Smooth muscle cell (in vitro differentiated cells): ENCODE results near the gene SNX30. TPM values are rescaled to one million over a fixed set of nuclear protein-coding genes. Genes with fewer than 3 reads are reported as not detected.

ENCODE experiments used
- DNase-seq: peaks from one replicate; lab custom pipeline; 2025; ENCODE audit not compliant: unreplicated experiment; lab: John Stamatoyannopoulos, UW
- H2AFZ ChIP-seq: fragments of 200-600 bp; sonication (generic); 2 replicates; pipeline ENCODE4 v1.6.0; 2016; ENCODE audit warnings: antibody characterized with exemption, low read depth, mild to moderate bottlenecking
- H3F3A ChIP-seq: fragments of 200-600 bp; sonication (generic); 2 replicates; pipeline ENCODE4 v1.6.0; 2017; ENCODE audit warnings: antibody characterized with exemption, low read depth
- H3K27ac ChIP-seq: fragments of 200-600 bp; sonication (generic); 2 replicates; pipeline ENCODE4 v1.5.1; 2016; ENCODE audit warnings: low read depth, mild to moderate bottlenecking
- H3K27me3 ChIP-seq: fragments of 200-600 bp; sonication (generic); 2 replicates; pipeline ENCODE4 v1.6.1; 2016; ENCODE audit warnings: low read depth, mild to moderate bottlenecking
- H3K36me3 ChIP-seq: fragments of 200-600 bp; sonication (generic); 2 replicates; pipeline ENCODE4 v1.5.1; 2016; ENCODE audit warnings: low read depth
- H3K4me1 ChIP-seq: fragments of 200-600 bp; sonication (generic); 2 replicates; pipeline ENCODE4 v1.5.1; 2016; ENCODE audit warnings: low read depth
- H3K4me2 ChIP-seq: fragments of 200-600 bp; sonication (generic); 2 replicates; pipeline ENCODE4 v1.6.0; 2016; ENCODE audit warnings: mild to moderate bottlenecking
- H3K4me3 ChIP-seq: fragments of 200-600 bp; sonication (generic); 2 replicates; pipeline ENCODE4 v1.5.1; 2016; ENCODE audit warnings: mild to moderate bottlenecking
- H3K79me2 ChIP-seq: fragments of 200-600 bp; sonication (generic); 2 replicates; pipeline ENCODE4 v1.6.0; 2016; ENCODE audit warnings: low read depth, mild to moderate bottlenecking
- H3K9ac ChIP-seq: fragments of 200-600 bp; sonication (generic); 2 replicates; pipeline ENCODE4 v1.6.0; 2016; ENCODE audit warnings: low read depth
- H3K9me3 ChIP-seq: fragments of 200-600 bp; sonication (generic); replicated peaks from 2 replicates; pipeline ENCODE4 v1.5.1; 2016; ENCODE audit warnings: low read depth
- H4K20me1 ChIP-seq: fragments of 200-600 bp; sonication (generic); 2 replicates; pipeline ENCODE4 v1.6.0; 2016; ENCODE audit warnings: low read depth
- CTCF ChIP-seq: fragments of 200-600 bp; sonication (generic); IDR thresholded peaks from 2 replicates; pipeline ENCODE4 v1.5.1; 2017; ENCODE audit warnings: borderline replicate concordance, mild to moderate bottlenecking, antibody characterized with exemption; ENCODE audit not compliant: insufficient read depth, poor library complexity, severe bottlenecking
- WGBS: methylation state at CpG from one replicate; pipeline ENCODE4 v1.1.7; 2016; ENCODE audit warnings: low lambda C conversion rate; 5-methylcytosine and 5-hydroxymethylcytosine counted together
- polyA plus RNA-seq: library from polyadenylated mRNA; unstranded; fragments of >200 nt; fragmentation: Nextera tagmentation; extraction: Ambion mirVana; gene quantifications from 2 replicates; pipeline ENCODE4 v1.2.1, GENCODE V29; 2016
- total RNA-seq: library from RNA; depleted of rRNA; stranded (reverse); fragments of >200 nt; gene quantifications from 2 replicates; pipeline ENCODE4 v1.2.3, GENCODE V29; 2014

The SNX30 gene
- total and polyA plus RNA-seq, 2 experiments from 2014 or later, result 3.6 to 10.7 TPM

- Histone ChIP-seq H3K4me1 (no peaks in the 10 kb centered on the region), H4K20me1 (no peaks in the 10 kb centered on the region), H3K27me3 (peaks cover 36% of the 10 kb centered on the region), H3K27ac (no peak overlapping the region), H3K4me3 (no peak overlapping the region), H3K9me3 (no peaks in the 10 kb centered on the region), H3K4me2 (no peak overlapping the region), H2AFZ (no peak overlapping the region), H3K36me3 (no peaks in the 10 kb centered on the region), H3K9ac (no peak overlapping the region), H3K79me2 (no peaks in the 10 kb centered on the region), H3F3A (no peaks in the 10 kb centered on the region)
- DNase-seq, result no peak
- TF ChIP-seq CTCF, result no peak
- 92% methylated on average over 3 of the region's 3 CpGs for WGBS
These were observed 141.0 kb downstream of the SNX30 start for GRCh38 chr9:112891521-112891920.

GRCh38 chr9:112892981-112893380 lies 142.4 kb downstream of the SNX30 start:
- 94% methylated on average over 2 of the region's 2 CpGs for WGBS
- H4K20me1 ChIP-seq, result no peaks in the 10 kb centered on the region
- no peak for DNase-seq
- no peaks in the 10 kb centered on the region for H3K36me3 ChIP-seq
- no peaks in the 10 kb centered on the region for H3K4me1 ChIP-seq
- no peak overlapping the region for H3K4me2 ChIP-seq
- no peaks in the 10 kb centered on the region for H3K9me3 ChIP-seq
- H3K27me3 ChIP-seq, result peaks cover 36% of the 10 kb centered on the region
- TF ChIP-seq CTCF, result no peak
- no peaks in the 10 kb centered on the region for H3F3A ChIP-seq
- H3K79me2 ChIP-seq, result no peaks in the 10 kb centered on the region
- H2AFZ ChIP-seq, result no peak overlapping the region
- no peak overlapping the region for H3K27ac ChIP-seq
- H3K9ac ChIP-seq, result no peak overlapping the region
- H3K4me3 ChIP-seq, result no peak overlapping the region

GRCh38 chr9:112894041-112894440 lies 143.5 kb downstream of the SNX30 start:
- 97% methylated on average over 1 of the region's 1 CpG for WGBS
- H2AFZ ChIP-seq, result no peak overlapping the region
- H3K79me2 ChIP-seq, result no peaks in the 10 kb centered on the region
- no peaks in the 10 kb centered on the region for H3F3A ChIP-seq
- peaks cover 40% of the 10 kb centered on the region for H3K27me3 ChIP-seq
- H3K9ac ChIP-seq, result no peak overlapping the region
- no peaks in the 10 kb centered on the region for H4K20me1 ChIP-seq
- H3K36me3 ChIP-seq, result no peaks in the 10 kb centered on the region
- H3K4me2 ChIP-seq, result no peak overlapping the region
- H3K9me3 ChIP-seq, result no peaks in the 10 kb centered on the region
- no peak overlapping the region for H3K4me3 ChIP-seq
- no peak for TF ChIP-seq CTCF
- no peak for DNase-seq
- H3K4me1 ChIP-seq, result no peaks in the 10 kb centered on the region
- no peak overlapping the region for H3K27ac ChIP-seq

- Histone ChIP-seq H3K27me3 (peaks cover 36% of the 10 kb centered on the region), H3K27ac (no peak overlapping the region), H3K79me2 (no peaks in the 10 kb centered on the region), H3K4me2 (no peak overlapping the region), H4K20me1 (no peaks in the 10 kb centered on the region), H3K9me3 (no peaks in the 10 kb centered on the region), H3K9ac (no peak overlapping the region), H3K4me1 (no peaks in the 10 kb centered on the region), H3F3A (no peaks in the 10 kb centered on the region), H3K4me3 (no peak overlapping the region), H2AFZ (no peak overlapping the region), H3K36me3 (no peaks in the 10 kb centered on the region)
- TF ChIP-seq CTCF, result no peak
- DNase-seq, result no peak
- 94% methylated on average over 1 of the region's 1 CpG for WGBS
These were observed 144.1 kb downstream of the SNX30 start for GRCh38 chr9:112894699-112895098.
